ENCODE results near the gene C19orf81. TPM values are rescaled to one million over a fixed set of nuclear protein-coding genes. Genes with fewer than 3 reads are reported as not detected.

C19orf81 gene
- total RNA-seq = 10 to 100 TPM in 1 of 2 donors, 1 to 10 TPM in 1; 4.3 to 33.2 TPM

- WGBS = 30% methylated on average over 7 of the region's 7 CpGs
- Histone ChIP-seq H3K4me3 (no peak within 1 kb of the TSS), H3K4me1 (replicated peaks) (no peaks in the 10 kb centered on the region), H3K36me3 (no peaks in the 10 kb centered on the region), H3K27ac (no peak within 1 kb of the TSS), H3K27me3 (replicated peaks; ENCODE audit: insufficient read depth) (no peaks in the 10 kb centered on the region), H3K9me3 (no peaks in the 10 kb centered on the region)
- DNase-seq (ENCODE audit: low spot score) = no peak
- no peak for TF ChIP-seq POLR2A (IDR thresholded peaks at IDR 0.05)
- TF ChIP-seq, protein P1, sequence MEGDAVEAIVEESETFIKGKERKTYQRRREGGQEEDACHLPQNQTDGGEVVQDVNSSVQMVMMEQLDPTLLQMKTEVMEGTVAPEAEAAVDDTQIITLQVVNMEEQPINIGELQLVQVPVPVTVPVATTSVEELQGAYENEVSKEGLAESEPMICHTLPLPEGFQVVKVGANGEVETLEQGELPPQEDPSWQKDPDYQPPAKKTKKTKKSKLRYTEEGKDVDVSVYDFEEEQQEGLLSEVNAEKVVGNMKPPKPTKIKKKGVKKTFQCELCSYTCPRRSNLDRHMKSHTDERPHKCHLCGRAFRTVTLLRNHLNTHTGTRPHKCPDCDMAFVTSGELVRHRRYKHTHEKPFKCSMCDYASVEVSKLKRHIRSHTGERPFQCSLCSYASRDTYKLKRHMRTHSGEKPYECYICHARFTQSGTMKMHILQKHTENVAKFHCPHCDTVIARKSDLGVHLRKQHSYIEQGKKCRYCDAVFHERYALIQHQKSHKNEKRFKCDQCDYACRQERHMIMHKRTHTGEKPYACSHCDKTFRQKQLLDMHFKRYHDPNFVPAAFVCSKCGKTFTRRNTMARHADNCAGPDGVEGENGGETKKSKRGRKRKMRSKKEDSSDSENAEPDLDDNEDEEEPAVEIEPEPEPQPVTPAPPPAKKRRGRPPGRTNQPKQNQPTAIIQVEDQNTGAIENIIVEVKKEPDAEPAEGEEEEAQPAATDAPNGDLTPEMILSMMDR (IDR thresholded peaks at IDR 0.05) = no peak
- TF ChIP-seq POLR2AphosphoS5 (IDR thresholded peaks at IDR 0.05) = no peak
- intact Hi-C loops (cut with DNase I) = no loop called here
Measured at GRCh38 chr19:50649433-50650391, at the start of gene C19orf81. Gene C19orf81 (plus strand): TSS chr19:50649445. CDS start chr19:50649445, 0 bp downstream.

DNA sequence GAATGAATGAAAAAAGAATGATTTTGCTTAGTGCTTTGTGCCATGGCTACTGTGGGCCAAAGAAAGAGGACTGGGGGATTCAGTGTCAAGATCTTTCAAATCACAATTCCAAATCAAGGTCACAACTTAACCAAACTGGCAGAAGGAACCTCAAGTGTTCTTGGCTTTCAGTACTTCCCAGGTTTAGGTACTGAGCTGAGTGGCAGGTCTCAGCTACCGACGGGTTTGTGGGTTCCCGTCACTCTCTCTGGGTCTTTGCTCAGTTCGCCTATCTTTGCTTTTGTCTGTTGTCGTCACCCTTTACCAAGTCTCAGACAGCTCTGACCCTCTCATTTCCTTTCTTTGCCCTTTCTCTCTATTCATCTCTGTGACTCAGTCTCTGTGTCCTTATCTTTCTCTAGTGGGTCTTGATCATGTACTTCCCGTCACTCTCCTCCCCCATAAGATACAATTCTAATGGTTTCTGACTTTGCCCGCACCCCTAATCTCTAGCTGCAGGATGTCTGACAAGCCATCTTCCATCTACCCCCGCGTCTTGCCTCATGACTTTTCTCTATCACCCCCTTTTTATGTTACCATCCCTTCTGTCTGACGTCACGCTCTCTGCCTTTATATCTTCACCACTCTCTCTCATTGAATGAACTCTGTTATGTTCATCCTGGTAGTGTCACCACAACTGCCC lies 47.7 kb upstream of the C19orf81 start:
- Histone ChIP-seq H3K4me1 (replicated peaks) (no peaks in the 10 kb centered on the region), H3K9me3 (no peaks in the 10 kb centered on the region), H3K4me3 (no peak overlapping the region), H3K27ac (no peak overlapping the region), H3K27me3 (replicated peaks; ENCODE audit: insufficient read depth) (peaks cover 2% of the 10 kb centered on the region), H3K36me3 (no peaks in the 10 kb centered on the region)
- 73% methylated on average over 11 of the region's 11 CpGs for WGBS
- intact Hi-C loops (cut with DNase I) = no loop called here
- TF ChIP-seq POLR2AphosphoS5 (IDR thresholded peaks at IDR 0.05) = no peak
- TF ChIP-seq, protein P1 (IDR thresholded peaks at IDR 0.05) = no peak
- no peak for TF ChIP-seq POLR2A (IDR thresholded peaks at IDR 0.05)
- DNase-seq (ENCODE audit: low spot score) = no peak

GRCh38 chr19:50602089-50602422 lies 47.2 kb upstream of the C19orf81 start:
- Histone ChIP-seq H3K36me3 (no peaks in the 10 kb centered on the region), H3K4me3 (no peak overlapping the region), H3K27ac (no peak overlapping the region), H3K9me3 (no peaks in the 10 kb centered on the region), H3K4me1 (replicated peaks) (no peaks in the 10 kb centered on the region), H3K27me3 (replicated peaks; ENCODE audit: insufficient read depth) (peaks cover 2% of the 10 kb centered on the region)
- 83% methylated on average over 5 of the region's 5 CpGs for WGBS
- no peak for DNase-seq (ENCODE audit: low spot score)
- intact Hi-C loops (cut with DNase I) = no loop called here
- no peak for TF ChIP-seq POLR2AphosphoS5 (IDR thresholded peaks at IDR 0.05)
- TF ChIP-seq, protein P1 (IDR thresholded peaks at IDR 0.05) = no peak
- TF ChIP-seq POLR2A (IDR thresholded peaks at IDR 0.05) = no peak

- 82% methylated on average over 6 of the region's 6 CpGs for WGBS
- H3K4me3 ChIP-seq = no peak overlapping the region
- H3K27ac ChIP-seq = no peak overlapping the region
- peaks cover 2% of the 10 kb centered on the region for H3K27me3 ChIP-seq (replicated peaks; ENCODE audit: insufficient read depth)
- no peaks in the 10 kb centered on the region for H3K4me1 ChIP-seq (replicated peaks)
- no peak for DNase-seq (ENCODE audit: low spot score)
- no peak for TF ChIP-seq POLR2A (IDR thresholded peaks at IDR 0.05)
- TF ChIP-seq, protein P1 (IDR thresholded peaks at IDR 0.05) = no peak
- TF ChIP-seq POLR2AphosphoS5 (IDR thresholded peaks at IDR 0.05) = no peak
- no peaks in the 10 kb centered on the region for H3K36me3 ChIP-seq
- no peaks in the 10 kb centered on the region for H3K9me3 ChIP-seq
- intact Hi-C loops (cut with DNase I) = no loop called here
Measured at GRCh38 chr19:50602496-50602895, 46.7 kb upstream of the C19orf81 start.

Data from prostate gland (tissue), 2 donors.